ENCODE results near the gene SRGAP2C.
"Not testable (repeated sequence)": the region's sequence is repeated elsewhere in the genome, so short reads cannot be mapped to it uniquely, and the experiment has no call there.

- not testable (repeated sequence) for TF ChIP-seq MYC (IDR thresholded peaks at IDR 0.05; ENCODE audit: borderline replicate concordance, low read length); RAD21 (conservative IDR thresholded peaks at IDR 0.05 in 1 of 2, IDR thresholded peaks at IDR 0.05 in 1 of 2)
Measured at GRCh38 chr1:121294205-121294570, 109.4 kb downstream of the SRGAP2C start.
